Natural killer cell (primary cell): ENCODE measurements around the gene NTM. TPM values are rescaled to one million over a fixed set of nuclear protein-coding genes. Genes with fewer than 3 reads are reported as not detected.

ENCODE experiments used
- ATAC-seq, 3 donors: fragments of 150-1000 bp in 2 of 3; fragments of 200-7000 bp in 1 of 3; cut with Tn5 transposase; 1 replicate in 1 of 3; 2 replicates in 2 of 3; pipeline ENCODE4 v1.10.0; 2021; ENCODE audit warnings: mild to moderate bottlenecking in 2 of 3, moderate library complexity in 2 of 3
- DNase-seq, 2 donors: peaks; one replicate each; pipeline versions ENCODE4 v3.0.0 to v3.0.0-alpha.2; 2013 to 2021; ENCODE audit warnings: mixed read lengths in 1 of 2
- H3K27ac ChIP-seq: one replicate; pipeline ENCODE4 v1.5.1; 2013; ENCODE audit warnings: mild to moderate bottlenecking, low read length
- H3K27me3 ChIP-seq: one replicate; pipeline ENCODE4 v1.6.1; 2013; ENCODE audit warnings: low read length; ENCODE audit not compliant: control insufficient read depth, insufficient read depth
- H3K36me3 ChIP-seq: one replicate; pipeline ENCODE4 v1.6.1; 2013; ENCODE audit warnings: low read length; ENCODE audit not compliant: control insufficient read depth, insufficient read depth
- H3K4me1 ChIP-seq: one replicate; pipeline ENCODE4 v1.6.1; 2013; ENCODE audit warnings: low read length; ENCODE audit not compliant: control insufficient read depth, insufficient read depth
- H3K4me3 ChIP-seq: one replicate; pipeline ENCODE4 v1.5.1; 2013; ENCODE audit warnings: low read length
- H3K9me3 ChIP-seq: one replicate; pipeline ENCODE4 v1.6.1; 2013; ENCODE audit warnings: low read length; ENCODE audit not compliant: control insufficient read depth, insufficient read depth
- H3K27ac Mint-ChIP-seq, 2 donors: one replicate each; pipeline ENCODE4 v1.8.0; 2022; ENCODE audit warnings: mild to moderate bottlenecking in 2 of 2, mixed read lengths in 2 of 2, moderate library complexity in 1 of 2
- H3K27me3 Mint-ChIP-seq, 2 donors: one replicate each; pipeline ENCODE4 v1.8.0; 2022; ENCODE audit warnings: low read depth in 2 of 2, mixed read lengths in 2 of 2
- H3K36me3 Mint-ChIP-seq: one replicate; pipeline ENCODE4 v1.8.0; 2022; ENCODE audit warnings: mixed read lengths
- H3K4me1 Mint-ChIP-seq, 2 donors: one replicate each; pipeline ENCODE4 v1.8.0; 2022; ENCODE audit warnings: mixed read lengths in 2 of 2
- H3K4me3 Mint-ChIP-seq: one replicate; pipeline ENCODE4 v1.8.0; 2022; ENCODE audit warnings: mild to moderate bottlenecking, moderate library complexity, mixed read lengths
- H3K9me3 Mint-ChIP-seq, 2 donors: one replicate each; pipeline ENCODE4 v1.8.0; 2022; ENCODE audit warnings: mixed read lengths in 2 of 2
- CTCF ChIP-seq: fragments of 200-600 bp; IDR thresholded peaks from one replicate; pipeline ENCODE4 v1.8.0; 2022; ENCODE audit warnings: antibody characterized with exemption
- WGBS: methylation state at CpG from one replicate; pipeline ENCODE4 v1.1.7; 2013; ENCODE audit warnings: missing lambda C conversion rate; ENCODE audit not compliant: insufficient coverage; 5-methylcytosine and 5-hydroxymethylcytosine counted together
- intact Hi-C: fragments of 100-400 bp; cut with micrococcal nuclease; formaldehyde crosslinking; loops from one replicate; pipeline ENCODE4 v1.14.2; 2022
- total RNA-seq, 4 donors: library from RNA; stranded (reverse); fragments of 120-200 nt in 1 of 4; gene quantifications; one replicate each; pipeline versions ENCODE4 v1.2.3 to v1.2.4, GENCODE V29; 2013 to 2022

NTM gene
- total RNA-seq, 3 donors from 2014 or later (not counting 1 experiment from before 2014, with no cell fraction given) = not detected

GRCh38 chr11:131942878-131943277, 572.5 kb downstream of the NTM start:
- DNase-seq = no peak
- ATAC-seq = no peak
- Histone ChIP-seq H3K36me3 (no peaks in the 10 kb centered on the region), H3K27me3 (no peaks in the 10 kb centered on the region), H3K4me1 (no peaks in the 10 kb centered on the region), H3K4me3 (no peak overlapping the region), H3K9me3 (no peaks in the 10 kb centered on the region), H3K27ac (no peak overlapping the region)
- no peaks in the 10 kb centered on the region for H3K4me1 Mint-ChIP-seq
- H3K36me3 Mint-ChIP-seq = no peaks in the 10 kb centered on the region
- H3K9me3 Mint-ChIP-seq = peaks cover 0 to 7% of the 10 kb centered on the region in 2 donors
- H3K27me3 Mint-ChIP-seq = no peaks in the 10 kb centered on the region
- H3K4me3 Mint-ChIP-seq = no peak overlapping the region
- intact Hi-C loops = no loop called here
- WGBS = 74% methylated on average over 7 of the region's 7 CpGs
- H3K27ac Mint-ChIP-seq = no peak overlapping the region
- TF ChIP-seq CTCF = no peak

DNA sequence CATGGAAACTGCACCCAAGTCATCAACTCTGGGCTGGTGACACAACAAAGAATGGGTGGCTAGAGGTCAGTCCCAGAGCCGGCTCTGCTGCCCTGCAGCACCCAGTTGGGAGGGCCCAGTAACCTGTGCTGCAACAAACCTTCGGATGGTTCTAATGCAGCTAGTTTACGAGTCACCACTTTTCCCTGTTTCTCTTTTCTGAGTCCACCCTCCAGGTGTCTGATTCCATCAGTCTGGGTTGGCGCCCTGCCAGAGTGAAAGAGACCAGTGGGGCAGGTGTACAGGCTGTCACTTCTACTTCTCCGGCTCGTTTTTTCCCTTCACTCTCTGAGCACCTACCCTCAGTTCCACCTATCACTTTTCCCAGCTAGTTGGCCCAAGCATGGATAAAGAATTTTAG, 572.9 kb downstream of the NTM start:
- Histone ChIP-seq H3K27ac (no peak overlapping the region), H3K9me3 (no peaks in the 10 kb centered on the region), H3K4me3 (no peak overlapping the region), H3K4me1 (no peaks in the 10 kb centered on the region), H3K36me3 (no peaks in the 10 kb centered on the region), H3K27me3 (no peaks in the 10 kb centered on the region)
- H3K9me3 Mint-ChIP-seq = peaks cover 0 to 3% of the 10 kb centered on the region in 2 donors
- intact Hi-C loops = no loop called here
- H3K4me3 Mint-ChIP-seq = no peak overlapping the region
- H3K27ac Mint-ChIP-seq = no peak overlapping the region
- no peaks in the 10 kb centered on the region for H3K4me1 Mint-ChIP-seq
- DNase-seq (no peak), ATAC-seq (no peak)
- TF ChIP-seq CTCF = no peak
- no peaks in the 10 kb centered on the region for H3K27me3 Mint-ChIP-seq
- no peaks in the 10 kb centered on the region for H3K36me3 Mint-ChIP-seq
- 80% methylated on average over 6 of the region's 6 CpGs for WGBS

- Mint-ChIP-seq H3K36me3 (no peaks in the 10 kb centered on the region), H3K4me1 (no peaks in the 10 kb centered on the region), H3K9me3 (peaks cover 0 to 5% of the 10 kb centered on the region in 2 donors), H3K27me3 (no peaks in the 10 kb centered on the region), H3K4me3 (no peak overlapping the region), H3K27ac (no peak overlapping the region)
- H3K4me1 ChIP-seq = no peaks in the 10 kb centered on the region
- TF ChIP-seq CTCF = no peak
- H3K4me3 ChIP-seq = no peak overlapping the region
- ATAC-seq = no peak
- H3K9me3 ChIP-seq = no peaks in the 10 kb centered on the region
- H3K36me3 ChIP-seq = no peaks in the 10 kb centered on the region
- DNase-seq = no peak
- WGBS = 90% methylated on average over 6 of the region's 6 CpGs
- intact Hi-C loops = no loop called here
- no peak overlapping the region for H3K27ac ChIP-seq
- no peaks in the 10 kb centered on the region for H3K27me3 ChIP-seq
Observed at GRCh38 chr11:131944736-131945135, 574.3 kb downstream of the NTM start.

GRCh38 chr11:131945706-131946105, 575.3 kb downstream of the NTM start:
- Histone ChIP-seq H3K27ac (no peak overlapping the region), H3K4me3 (no peak overlapping the region), H3K27me3 (no peaks in the 10 kb centered on the region), H3K36me3 (no peaks in the 10 kb centered on the region), H3K4me1 (no peaks in the 10 kb centered on the region), H3K9me3 (no peaks in the 10 kb centered on the region)
- no peak for ATAC-seq
- WGBS = 86% methylated on average over 7 of the region's 7 CpGs
- Mint-ChIP-seq H3K4me1 (no peaks in the 10 kb centered on the region), H3K36me3 (no peaks in the 10 kb centered on the region), H3K27ac (no peak overlapping the region), H3K4me3 (no peak overlapping the region), H3K27me3 (no peaks in the 10 kb centered on the region), H3K9me3 (peaks cover 3 to 10% of the 10 kb centered on the region in 2 donors)
- no peak for TF ChIP-seq CTCF
- intact Hi-C loops = no loop called here
- DNase-seq = no peak
